HG03571 (cell line): Measurements from ENCODE around the gene FN1.

Source experiments
- ATAC-seq: cut with Tn5 transposase; IDR thresholded peaks from one replicate; pipeline ENCODE4 v1.9.1; 2021; ENCODE audit not compliant: unreplicated experiment

The FN1 gene

DNA sequence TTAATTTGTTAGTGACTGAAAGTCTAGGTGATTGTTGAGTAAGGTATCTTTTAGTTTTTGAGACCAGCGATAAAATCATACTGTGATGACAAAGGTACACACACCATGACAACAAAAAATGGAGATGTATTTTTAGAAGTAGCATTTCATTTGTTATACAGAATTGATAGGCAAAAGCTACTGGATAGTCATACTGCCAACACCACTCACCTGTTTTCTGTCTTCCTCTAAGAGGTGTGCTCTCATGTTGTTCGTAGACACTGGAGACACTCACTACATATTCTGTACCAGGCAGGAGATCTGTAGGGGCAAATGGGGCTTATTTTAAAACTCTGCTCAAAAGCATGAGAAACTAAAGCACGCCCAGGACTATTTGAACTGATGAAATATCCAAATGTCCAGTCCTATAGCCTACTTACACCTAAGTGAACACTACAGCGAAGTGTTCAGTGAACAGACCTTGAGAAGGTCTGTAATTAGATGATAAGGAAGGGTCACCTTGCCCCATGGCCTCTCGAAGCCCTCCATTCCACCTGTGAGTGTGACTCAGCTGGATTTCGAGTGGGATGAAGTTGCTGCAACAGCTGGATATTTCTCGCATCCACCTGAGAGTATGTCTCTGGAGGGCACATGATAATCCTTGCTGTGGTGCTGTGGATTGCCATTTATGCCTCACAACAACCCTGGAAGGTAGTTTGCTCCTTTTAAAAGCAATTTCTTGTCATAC, 47.7 kb downstream of the FN1 start:
- ATAC-seq, result no peak

- ATAC-seq, result no peak
Measured at GRCh38 chr2:215386566-215386965, 49.3 kb downstream of the FN1 start.

DNA sequence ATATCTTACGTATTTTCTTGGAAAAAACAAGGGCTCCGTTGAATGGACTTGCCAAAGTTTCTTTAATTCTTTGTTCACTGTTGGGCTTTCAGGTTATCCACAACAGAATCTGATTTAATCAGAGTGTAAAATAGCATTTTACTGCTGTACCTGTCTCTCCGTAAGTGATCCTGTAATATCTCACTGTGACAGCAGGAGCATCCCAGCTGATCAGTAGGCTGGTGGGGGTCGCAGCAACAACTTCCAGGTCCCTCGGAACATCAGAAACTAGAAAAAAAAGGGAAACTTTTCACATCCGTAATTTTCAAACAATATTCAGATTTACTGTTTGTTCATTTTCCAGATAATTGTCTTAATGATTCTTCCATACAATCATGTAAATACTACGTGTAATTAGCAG, 51.2 kb downstream of the FN1 start:
- no peak for ATAC-seq

GRCh38 chr2:215383652-215384279, 52.1 kb downstream of the FN1 start:
- ATAC-seq, result no peak

DNA sequence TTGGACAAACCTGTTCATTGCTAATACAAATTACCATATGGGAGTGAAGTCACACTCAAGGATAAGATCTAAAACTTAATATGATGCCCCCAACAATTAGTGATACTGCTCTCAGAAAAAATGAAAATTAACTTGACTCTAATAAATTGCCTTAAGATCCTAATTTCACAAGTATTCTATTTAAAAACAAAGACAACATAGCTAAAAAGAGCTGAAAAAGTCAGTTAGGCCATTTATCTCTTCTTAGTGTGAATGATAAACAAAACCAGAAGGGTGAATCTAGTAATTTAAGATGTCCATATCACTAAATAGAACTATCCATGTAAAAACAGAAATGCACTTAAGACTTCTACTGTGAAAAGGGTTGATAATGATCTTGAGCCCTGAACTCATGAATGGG, 53.4 kb downstream of the FN1 start:
- ATAC-seq, result no peak

DNA sequence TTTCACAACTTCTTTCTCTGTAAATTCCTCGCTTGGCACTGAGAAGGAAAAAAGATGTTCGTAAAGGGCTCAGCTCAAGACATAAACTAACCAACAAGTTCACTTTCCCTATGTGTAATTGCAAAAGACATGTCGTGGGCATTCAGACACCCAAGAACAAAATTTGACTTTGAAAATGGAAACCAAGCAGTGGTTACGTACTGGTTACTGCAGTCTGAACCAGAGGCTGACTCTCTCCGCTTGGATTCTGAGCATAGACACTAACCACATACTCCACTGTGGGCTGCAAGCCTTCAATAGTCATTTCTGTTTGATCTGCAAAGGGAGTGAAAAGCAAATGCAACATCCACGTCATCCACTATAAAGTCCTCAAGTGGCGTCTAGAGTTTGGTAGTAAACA, 53.9 kb downstream of the FN1 start:
- ATAC-seq, result no peak

DNA sequence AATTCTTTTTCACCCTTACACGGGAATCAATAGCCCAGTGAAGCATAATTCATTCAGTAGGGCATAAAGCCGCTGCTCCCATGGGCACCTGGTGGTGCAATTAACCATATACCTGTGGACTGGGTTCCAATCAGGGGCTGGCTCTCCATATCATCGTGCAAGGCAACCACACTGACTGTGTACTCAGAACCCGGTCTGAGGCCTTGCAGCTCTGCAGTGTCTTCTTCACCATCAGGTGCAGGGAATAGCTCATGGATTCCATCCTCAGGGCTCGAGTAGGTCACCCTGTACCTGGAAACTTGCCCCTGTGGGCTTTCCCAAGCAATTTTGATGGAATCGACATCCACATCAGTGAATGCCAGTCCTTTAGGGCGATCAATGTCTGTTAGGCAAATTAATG, 55.2 kb downstream of the FN1 start:
- no peak for ATAC-seq

GRCh38 chr2:215379948-215380347, 55.9 kb downstream of the FN1 start:
- no peak for ATAC-seq

DNA sequence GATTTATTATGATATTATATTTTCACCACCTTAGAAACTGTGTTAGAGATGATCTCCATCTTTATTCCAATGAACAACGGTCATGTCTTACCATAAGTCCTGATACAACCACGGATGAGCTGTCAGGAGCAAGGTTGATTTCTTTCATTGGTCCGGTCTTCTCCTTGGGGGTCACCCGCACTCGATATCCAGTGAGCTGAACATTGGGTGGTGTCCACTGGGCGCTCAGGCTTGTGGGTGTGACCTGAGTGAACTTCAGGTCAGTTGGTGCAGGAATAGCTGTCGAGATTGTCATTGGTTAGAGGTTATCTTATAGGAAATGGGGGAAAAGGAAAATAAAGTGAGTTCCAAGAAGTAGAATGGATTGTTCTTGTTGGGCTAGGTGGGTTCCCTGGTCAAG, 56.8 kb downstream of the FN1 start:
- ATAC-seq, result no peak

GRCh38 chr2:215378045-215378444, 57.8 kb downstream of the FN1 start:
- no peak for ATAC-seq

GRCh38 chr2:215377283-215377682, 58.6 kb downstream of the FN1 start:
- ATAC-seq, result no peak

GRCh38 chr2:215376103-215376780, 59.6 kb downstream of the FN1 start:
- no peak for ATAC-seq

DNA sequence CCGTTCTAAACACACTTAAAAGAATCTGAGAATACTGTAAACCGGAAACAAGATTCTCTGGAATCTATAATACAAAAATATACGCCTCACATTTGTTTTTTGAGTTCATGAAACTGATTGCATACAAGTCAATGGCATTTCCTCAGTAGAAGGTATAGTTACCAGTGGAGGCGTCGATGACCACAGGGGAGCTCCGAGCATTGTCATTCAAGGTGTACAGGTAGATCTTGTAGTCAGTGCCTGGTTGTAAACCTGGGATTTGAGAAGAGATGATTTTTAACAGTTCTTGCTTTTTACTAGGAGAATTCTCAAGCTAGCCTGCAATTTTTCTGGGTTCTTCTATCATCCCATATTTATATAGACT, 60.4 kb downstream of the FN1 start:
- ATAC-seq, result no peak

GRCh38 chr2:215374642-215375466, 61.0 kb downstream of the FN1 start:
- no peak for ATAC-seq

GRCh38 chr2:215374002-215374401, 61.9 kb downstream of the FN1 start:
- ATAC-seq, result no peak

DNA sequence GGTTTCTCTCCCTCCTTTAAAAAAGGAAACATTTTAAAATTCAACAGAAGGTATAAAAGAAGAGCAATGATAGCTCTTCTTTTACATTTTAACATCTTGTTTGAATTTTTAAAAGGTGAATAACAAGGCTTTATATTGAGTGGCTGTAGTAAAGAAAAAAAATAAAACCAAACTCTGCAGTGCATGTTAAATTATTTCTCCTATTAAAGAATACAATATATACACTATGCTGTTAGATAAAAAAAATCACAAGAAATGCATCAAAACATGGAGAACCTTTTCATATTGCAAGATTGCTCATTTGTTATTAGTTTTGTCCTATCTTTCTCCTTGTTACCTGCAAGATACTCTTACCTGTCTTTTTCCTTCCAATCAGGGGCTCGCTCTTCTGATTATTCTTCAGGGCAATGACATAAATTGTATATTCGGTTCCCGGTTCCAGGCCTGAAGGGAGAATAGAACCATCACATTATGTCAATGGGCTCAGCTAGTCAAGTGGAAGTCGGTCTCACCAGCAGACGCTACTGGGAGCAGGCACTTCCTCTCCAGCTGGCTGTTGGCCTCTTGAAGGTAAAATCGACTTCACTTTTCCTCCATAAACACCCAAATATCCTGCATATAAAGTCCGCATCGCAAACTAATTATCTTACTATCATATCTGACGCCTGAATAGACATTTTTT, 62.8 kb downstream of the FN1 start:
- no peak for ATAC-seq

DNA sequence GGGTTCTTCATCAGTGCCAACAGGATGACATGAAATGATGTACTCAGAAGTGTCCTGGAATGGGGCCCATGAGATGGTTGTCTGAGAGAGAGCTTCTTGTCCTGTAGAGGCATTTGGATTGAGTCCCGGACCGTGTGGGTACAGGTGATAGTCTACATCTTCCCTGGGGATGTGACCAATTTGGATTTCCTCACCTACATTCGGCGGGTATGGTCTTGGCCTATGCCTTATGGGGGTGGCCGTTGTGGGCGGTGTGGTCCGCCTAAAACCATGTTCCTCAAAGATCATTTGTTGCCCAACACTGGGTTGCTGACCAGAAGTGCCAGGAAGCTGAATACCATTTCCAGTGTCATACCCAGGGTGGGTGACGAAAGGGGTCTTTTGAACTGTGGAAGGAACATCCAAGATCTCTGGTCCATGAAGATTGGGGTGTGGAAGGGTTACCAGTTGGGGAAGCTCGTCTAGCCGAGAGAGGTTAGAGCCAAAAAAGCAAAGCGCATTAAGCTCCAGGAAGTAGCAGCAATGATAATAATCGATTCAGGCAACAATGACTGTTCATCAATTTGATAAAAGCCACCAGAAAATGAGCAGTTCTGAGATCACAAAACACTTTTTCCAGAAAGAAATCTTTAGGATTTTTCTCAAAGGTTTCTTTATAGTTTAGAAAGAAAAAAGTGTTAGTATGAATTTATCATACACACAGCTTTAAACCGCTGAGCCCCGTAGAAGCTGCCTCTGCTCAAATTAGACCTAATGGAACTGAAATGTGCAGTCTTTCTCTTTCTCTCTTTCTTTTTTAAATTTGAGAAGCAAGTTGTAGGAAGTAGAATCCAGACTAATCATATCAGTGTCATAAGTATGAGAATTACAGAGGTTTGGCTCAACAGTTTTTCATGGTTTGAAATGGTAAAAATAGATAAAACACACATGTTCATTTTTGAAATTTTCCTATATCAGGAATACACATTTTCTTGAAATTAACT, 63.7 kb downstream of the FN1 start:
- ATAC-seq, result no peak

DNA sequence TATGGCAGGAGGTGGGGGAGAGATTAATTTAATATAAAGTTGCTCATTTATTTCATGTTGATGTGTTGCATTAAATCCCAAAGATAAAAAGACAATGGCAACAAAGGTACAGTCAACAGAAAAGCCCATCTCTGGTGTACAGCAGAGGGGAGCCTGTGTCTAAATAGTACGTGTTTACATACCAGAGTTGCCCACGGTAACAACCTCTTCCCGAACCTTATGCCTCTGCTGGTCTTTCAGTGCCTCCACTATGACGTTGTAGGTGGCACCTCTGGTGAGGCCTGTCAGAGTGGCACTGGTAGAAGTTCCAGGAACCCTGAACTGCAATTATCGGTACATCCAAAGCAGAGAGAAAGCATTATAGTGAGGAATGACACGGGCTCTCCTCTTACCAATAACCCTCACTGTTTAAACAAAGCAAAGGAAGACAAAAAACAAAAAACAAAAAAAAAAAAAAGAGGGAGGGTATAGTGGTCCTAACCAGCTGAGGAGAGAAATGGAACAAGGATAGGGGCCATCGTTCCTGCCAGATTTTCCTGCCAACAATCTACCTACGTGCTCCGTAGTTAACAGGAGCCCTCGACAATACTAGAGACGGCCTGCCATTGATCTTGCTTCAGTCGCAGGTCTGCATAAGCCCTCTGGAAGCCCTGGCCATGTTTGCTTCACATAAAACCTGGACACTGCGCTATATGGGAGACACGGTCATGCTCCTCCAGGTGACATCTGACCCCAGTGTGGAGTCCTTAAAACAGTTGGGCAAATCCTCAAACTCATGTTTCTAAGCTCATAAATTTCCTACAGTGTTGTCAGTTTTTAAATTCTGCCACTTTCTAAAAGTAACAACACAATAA, 65.5 kb downstream of the FN1 start:
- no peak for ATAC-seq

DNA sequence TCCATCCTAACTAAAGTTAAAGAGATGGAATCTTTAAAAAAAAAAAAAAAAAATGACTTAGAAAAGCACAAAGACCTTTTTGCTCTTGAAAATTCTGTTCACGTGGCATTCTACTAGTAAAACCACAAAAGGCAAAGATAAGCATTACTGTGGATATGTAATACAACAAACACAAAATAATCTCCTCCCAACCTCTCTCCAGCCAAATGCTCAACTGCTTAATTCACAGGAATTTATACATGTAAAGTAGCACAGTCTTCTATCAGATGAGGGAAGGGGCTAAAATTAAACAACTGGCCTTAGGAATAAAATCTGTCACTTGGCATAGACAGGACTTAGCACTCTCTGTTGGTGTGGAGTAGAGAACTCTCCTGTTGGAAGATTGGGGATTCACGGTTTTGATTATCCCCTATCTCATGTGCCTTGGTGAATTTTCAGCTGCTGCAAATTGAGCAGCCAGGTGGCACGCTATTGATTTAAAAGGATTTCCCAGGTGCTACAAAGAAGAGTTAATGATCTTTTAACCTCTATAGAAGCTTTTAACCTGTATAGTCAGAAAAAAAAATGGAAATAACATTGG, 66.6 kb downstream of the FN1 start:
- no peak for ATAC-seq
